HG03097 (cell line): ENCODE data around the gene FARS2.

ENCODE experiments used
- ATAC-seq: cut with Tn5 transposase; IDR thresholded peaks from one replicate; pipeline ENCODE4 v1.9.1; 2021; ENCODE audit not compliant: unreplicated experiment, low FRiP score

FARS2 gene

GRCh38 chr6:5248302-5249098 lies 12.8 kb upstream of the FARS2 start:
- no peak for ATAC-seq

- ATAC-seq: no peak
Observed at GRCh38 chr6:5249451-5250122, 11.7 kb upstream of the FARS2 start.

GRCh38 chr6:5250451-5250850 lies 10.9 kb upstream of the FARS2 start:
- ATAC-seq: no peak

- ATAC-seq: no peak
Observed at GRCh38 chr6:5250911-5251310, 10.4 kb upstream of the FARS2 start.

- ATAC-seq: no peak
Observed at GRCh38 chr6:5256952-5257351, 4.4 kb upstream of the FARS2 start.

- ATAC-seq: no peak
Observed at GRCh38 chr6:5257400-5257799, 3.9 kb upstream of the FARS2 start.

GRCh38 chr6:5259428-5259827 lies 1.9 kb upstream of the FARS2 start:
- no peak for ATAC-seq

- ATAC-seq: peak; percentile 50
Observed at GRCh38 chr6:5260111-5260620, 1.1 kb upstream of the FARS2 start.

GRCh38 chr6:5261545-5262109 lies 314 bp downstream of the FARS2 start:
- ATAC-seq: no peak

- ATAC-seq: no peak
Observed at GRCh38 chr6:5266423-5266822, 5.1 kb downstream of the FARS2 start.

- no peak for ATAC-seq
Observed at GRCh38 chr6:5270093-5270680, 8.9 kb downstream of the FARS2 start.

- no peak for ATAC-seq
Observed at GRCh38 chr6:5271926-5272325, 10.6 kb downstream of the FARS2 start.

GRCh38 chr6:5274231-5274630 lies 12.9 kb downstream of the FARS2 start:
- no peak for ATAC-seq

GRCh38 chr6:5275497-5275896 lies 14.2 kb downstream of the FARS2 start:
- ATAC-seq: no peak

- no peak for ATAC-seq
Observed at GRCh38 chr6:5276581-5276980, 15.3 kb downstream of the FARS2 start.

GRCh38 chr6:5277589-5277988 lies 16.3 kb downstream of the FARS2 start:
- ATAC-seq: no peak

GRCh38 chr6:5278047-5278446 lies 16.7 kb downstream of the FARS2 start:
- no peak for ATAC-seq

- no peak for ATAC-seq
Observed at GRCh38 chr6:5278565-5279120, 17.3 kb downstream of the FARS2 start.

- no peak for ATAC-seq
Observed at GRCh38 chr6:5279891-5280338, 18.6 kb downstream of the FARS2 start.

GRCh38 chr6:5280920-5281319 lies 19.6 kb downstream of the FARS2 start:
- no peak for ATAC-seq

GRCh38 chr6:5282191-5282623 lies 20.9 kb downstream of the FARS2 start:
- ATAC-seq: no peak
